Measurements from ENCODE around the gene NUFIP1.
"Not testable (repeated sequence)": the region's sequence is repeated elsewhere in the genome, so short reads cannot be mapped to it uniquely, and the experiment has no call there.

The NUFIP1 gene

GRCh38 chr13:44989071-44989889 lies at the start of gene NUFIP1, which contains the start of gene GPALPP1:
TSS of gene NUFIP1 (minus strand) at chr13:44989471. CDS start at chr13:44989436, 35 bp downstream.
TSS of gene GPALPP1 (plus strand) at chr13:44989538. CDS start at chr13:44989655, 117 bp downstream.
- peak; percentile 86 to 94 (median 92) for DNase-seq (ENCODE audit: low read depth in 3 of 3)

GRCh38 chr13:45036206-45036605 lies 46.9 kb upstream of the NUFIP1 start:
- no peak for DNase-seq (ENCODE audit: low read depth in 3 of 3)

DNA sequence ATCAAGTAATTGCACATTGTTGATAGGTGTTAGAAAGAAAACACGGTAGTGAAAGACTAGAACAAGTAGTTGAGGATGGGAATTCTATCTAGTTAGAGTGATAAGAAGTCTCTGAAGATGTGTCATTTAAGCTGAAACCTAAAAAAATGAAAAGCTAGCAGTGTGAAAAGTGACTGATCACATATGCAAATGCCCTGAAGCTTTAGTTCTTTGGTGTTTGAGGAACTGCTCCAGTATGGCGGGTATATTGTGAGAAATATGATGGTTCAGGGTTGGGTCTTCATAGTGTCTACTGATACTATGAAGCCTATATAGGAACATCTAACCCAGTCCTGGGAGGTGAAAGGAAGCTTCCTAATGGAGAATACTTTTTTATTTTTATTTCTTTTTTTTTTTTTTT lies 45.1 kb upstream of the NUFIP1 start:
- DNase-seq (ENCODE audit: low read depth in 3 of 3), result no peak

- DNase-seq (ENCODE audit: low read depth in 3 of 3), result no peak
Measured at GRCh38 chr13:45024847-45025246, 35.6 kb upstream of the NUFIP1 start.

GRCh38 chr13:45021250-45021649 lies 32.0 kb upstream of the NUFIP1 start:
- DNase-seq (ENCODE audit: low read depth in 3 of 3), result no peak

DNA sequence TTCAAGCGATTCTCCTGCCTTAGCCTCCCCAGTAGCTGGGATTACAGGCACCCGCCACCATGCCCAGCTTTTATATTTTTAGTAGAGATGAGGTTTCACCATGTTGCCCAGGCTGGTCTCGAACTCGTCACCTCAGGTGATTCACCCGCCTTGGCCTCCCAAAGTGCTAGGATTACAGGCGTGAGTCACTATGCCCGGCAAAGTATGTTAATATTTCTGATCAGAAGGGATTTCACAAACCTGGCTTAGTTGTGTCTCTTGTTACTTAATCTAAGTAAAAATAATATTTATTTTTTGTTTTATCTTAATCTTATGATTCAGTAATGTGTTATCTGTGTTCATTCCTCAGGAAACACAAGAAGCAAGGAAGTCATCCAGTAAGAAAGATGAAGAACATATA lies 30.7 kb upstream of the NUFIP1 start:
- not testable (repeated sequence) for DNase-seq (ENCODE audit: low read depth in 3 of 3)

DNA sequence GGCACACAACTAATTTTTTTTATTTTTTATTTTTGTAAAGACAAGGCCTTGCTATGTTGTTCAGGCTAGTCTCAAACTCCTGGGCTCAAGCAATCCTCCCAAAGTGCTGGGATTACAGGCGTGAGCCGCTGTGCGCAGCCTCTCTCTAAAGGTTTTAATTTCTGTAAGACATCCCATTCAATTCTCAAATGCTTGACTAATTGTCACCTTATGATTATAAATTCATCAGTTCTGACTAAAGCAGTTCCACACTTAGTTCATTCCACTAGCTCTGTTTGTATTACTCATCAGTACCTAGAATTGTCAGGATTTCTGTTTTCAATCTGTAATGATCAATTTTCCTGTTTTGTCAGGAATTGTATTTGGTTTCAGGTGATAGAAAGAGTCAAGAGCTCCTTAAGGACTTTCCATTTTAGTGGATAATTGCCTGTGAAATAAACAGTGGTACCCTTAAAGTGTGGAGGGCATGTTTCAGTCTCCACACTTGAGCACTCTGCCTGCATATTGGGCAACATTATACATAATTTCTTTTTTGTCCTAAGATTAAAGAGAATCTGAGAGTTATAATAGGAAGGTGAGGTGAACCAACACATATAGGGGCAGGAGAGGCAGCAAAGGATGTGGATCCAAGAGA lies 27.6 kb upstream of the NUFIP1 start:
- no peak for DNase-seq (ENCODE audit: low read depth in 3 of 3)

- DNase-seq (ENCODE audit: low read depth in 3 of 3), result no peak
Measured at GRCh38 chr13:45015300-45015699, 26.0 kb upstream of the NUFIP1 start.

GRCh38 chr13:45011198-45011597 lies 21.9 kb upstream of the NUFIP1 start:
- DNase-seq (ENCODE audit: low read depth in 3 of 3), result no peak

DNA sequence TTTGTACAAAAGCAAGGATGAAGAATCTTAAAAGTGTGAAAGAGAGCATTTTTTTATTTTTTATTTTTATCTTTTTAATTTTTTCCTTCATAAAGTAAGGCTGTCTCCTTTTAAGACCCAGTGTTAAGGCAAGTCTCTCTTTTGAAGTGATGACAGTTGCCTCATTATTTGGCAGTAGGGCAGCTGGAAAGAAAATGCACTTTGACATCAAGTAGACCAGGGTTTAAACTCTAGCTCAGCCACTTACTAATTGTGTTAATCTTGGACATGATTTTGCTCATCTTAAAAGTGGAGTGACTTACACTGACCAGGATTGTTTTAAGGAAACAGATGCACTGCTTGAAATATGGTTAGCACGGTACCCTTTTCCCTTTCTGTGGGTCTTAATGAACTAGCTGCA lies 18.6 kb upstream of the NUFIP1 start:
- DNase-seq (ENCODE audit: low read depth in 3 of 3), result no peak

GRCh38 chr13:45007225-45007624 lies 18.0 kb upstream of the NUFIP1 start:
- no peak for DNase-seq (ENCODE audit: low read depth in 3 of 3)

DNA sequence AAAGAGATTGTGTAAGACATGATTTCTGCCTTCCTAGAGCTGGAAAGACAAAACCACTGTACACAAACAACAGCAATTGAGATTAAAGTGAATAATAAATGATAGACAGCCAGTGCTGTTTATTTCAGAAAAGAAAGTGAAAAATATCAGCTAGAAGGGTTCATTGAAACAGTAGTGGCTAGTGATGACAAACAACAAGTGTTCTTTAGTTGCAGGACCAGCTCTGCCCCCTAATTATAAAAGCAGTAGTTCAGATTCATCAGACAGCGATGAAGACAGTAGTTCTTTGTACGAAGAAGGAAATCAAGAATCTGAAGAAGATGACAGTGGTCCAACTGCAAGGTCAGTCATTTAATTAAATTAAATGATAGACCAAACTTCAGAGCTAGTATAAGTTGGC lies 14.8 kb upstream of the NUFIP1 start:
- DNase-seq (ENCODE audit: low read depth in 3 of 3), result no peak

DNA sequence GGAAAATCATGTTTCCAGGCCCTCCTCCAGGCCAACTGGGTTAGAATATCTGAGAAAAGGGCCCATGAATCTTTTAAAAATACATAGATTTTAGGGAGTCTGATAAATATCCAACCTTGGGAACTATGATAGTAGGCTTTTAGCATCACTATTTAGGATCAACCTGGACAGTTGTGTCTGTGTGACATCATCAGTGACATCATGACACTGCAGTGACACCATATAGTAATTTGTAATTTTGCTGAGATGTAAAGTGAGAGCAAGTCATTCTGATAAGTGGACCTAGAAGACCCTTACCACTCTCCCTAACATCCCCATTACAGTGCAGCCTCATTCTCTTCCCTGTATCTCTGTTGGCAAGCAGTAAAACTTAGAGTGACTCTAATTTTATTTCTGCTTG lies 14.1 kb upstream of the NUFIP1 start:
- DNase-seq (ENCODE audit: low read depth in 3 of 3), result no peak

DNA sequence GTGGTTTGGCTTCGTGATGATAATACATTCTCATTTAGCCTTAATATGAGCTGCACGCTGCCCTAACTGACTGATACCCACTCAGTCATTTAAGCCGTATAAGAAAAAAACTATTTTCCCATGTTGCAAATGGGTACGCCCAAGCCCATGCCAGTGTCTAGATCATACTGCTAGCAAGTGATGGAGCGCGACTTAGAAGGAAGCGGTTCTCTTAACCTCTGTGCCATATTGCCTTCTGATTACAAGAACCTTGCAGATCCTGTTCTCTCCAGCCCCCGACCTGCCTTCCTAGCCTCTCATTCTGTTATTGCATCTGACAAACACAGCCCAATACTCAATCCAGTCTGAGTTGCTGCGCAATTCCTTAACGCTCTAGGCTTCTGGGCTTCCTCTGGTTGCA lies 670 bp upstream of the NUFIP1 start:
- no peak for DNase-seq (ENCODE audit: low read depth in 3 of 3)

- DNase-seq (ENCODE audit: low read depth in 3 of 3), result no peak
Measured at GRCh38 chr13:44978328-44978727, 10.9 kb downstream of the NUFIP1 start.

DNA sequence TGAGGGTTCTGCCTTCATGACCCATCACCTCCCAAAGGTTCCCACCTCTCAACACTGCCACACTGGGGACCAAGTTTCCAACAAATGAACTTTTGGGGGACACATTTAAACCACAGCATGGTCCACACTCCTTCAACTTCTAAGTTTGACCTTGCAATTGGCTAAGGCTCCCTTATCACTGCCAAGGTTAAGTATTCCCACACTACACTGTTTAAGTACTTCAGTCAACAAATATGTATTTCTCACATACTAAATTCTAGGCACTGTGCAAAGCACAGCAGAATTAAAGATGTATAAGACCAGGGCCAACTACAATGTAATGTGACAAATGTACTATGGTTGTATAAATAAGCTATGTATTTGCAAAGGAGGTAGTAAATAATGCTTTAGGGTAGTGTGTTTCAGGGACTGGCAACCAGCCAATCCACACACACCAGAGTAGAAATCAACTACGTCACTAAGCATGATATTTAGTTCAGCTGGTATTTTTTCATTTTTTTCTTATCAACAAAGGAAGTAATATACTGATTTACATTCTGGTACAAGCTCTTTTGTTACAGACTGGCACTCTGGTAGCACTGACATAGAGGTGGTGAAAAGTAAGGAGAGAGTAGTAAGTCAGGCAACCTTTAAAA lies 12.2 kb downstream of the NUFIP1 start:
- DNase-seq (ENCODE audit: low read depth in 3 of 3), result no peak

DNA sequence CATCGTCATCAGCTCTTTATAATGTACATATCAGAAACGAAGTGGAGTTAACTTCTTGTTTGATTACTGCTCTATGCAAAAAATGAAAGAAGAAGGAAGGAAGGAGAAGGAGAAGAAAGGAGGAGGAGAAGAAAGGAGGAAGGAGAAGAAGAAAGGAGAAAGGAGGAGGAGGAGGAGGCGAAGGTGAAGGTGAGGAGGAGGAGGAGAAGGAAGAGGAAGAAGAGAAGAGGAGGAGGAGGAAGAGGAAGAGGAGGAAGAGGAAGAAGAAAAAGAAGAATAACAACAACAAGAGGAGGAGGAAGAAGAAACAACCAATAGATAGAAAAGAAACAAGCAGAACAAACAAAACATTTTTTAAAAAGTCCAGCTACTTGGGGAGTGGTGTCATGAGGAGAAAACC lies 13.1 kb downstream of the NUFIP1 start:
- no peak for DNase-seq (ENCODE audit: low read depth in 3 of 3)

- DNase-seq (ENCODE audit: low read depth in 3 of 3), result no peak
Measured at GRCh38 chr13:44974056-44974793, 15.0 kb downstream of the NUFIP1 start.

- no peak for DNase-seq (ENCODE audit: low read depth in 3 of 3)
Measured at GRCh38 chr13:44972956-44973581, 16.2 kb downstream of the NUFIP1 start.

- DNase-seq (ENCODE audit: low read depth in 3 of 3), result no peak
Measured at GRCh38 chr13:44971656-44972595, 17.3 kb downstream of the NUFIP1 start.
